HG02571 (cell line): ENCODE results near the gene IQGAP2.
"Not testable (repeated sequence)": the region's sequence is repeated elsewhere in the genome, so short reads cannot be mapped to it uniquely, and the experiment has no call there.

Experiments used
- ATAC-seq: cut with Tn5 transposase; IDR thresholded peaks from one replicate; pipeline ENCODE4 v1.9.1; 2021; ENCODE audit warnings: mild to moderate bottlenecking, moderate library complexity; ENCODE audit not compliant: unreplicated experiment

Gene IQGAP2

DNA sequence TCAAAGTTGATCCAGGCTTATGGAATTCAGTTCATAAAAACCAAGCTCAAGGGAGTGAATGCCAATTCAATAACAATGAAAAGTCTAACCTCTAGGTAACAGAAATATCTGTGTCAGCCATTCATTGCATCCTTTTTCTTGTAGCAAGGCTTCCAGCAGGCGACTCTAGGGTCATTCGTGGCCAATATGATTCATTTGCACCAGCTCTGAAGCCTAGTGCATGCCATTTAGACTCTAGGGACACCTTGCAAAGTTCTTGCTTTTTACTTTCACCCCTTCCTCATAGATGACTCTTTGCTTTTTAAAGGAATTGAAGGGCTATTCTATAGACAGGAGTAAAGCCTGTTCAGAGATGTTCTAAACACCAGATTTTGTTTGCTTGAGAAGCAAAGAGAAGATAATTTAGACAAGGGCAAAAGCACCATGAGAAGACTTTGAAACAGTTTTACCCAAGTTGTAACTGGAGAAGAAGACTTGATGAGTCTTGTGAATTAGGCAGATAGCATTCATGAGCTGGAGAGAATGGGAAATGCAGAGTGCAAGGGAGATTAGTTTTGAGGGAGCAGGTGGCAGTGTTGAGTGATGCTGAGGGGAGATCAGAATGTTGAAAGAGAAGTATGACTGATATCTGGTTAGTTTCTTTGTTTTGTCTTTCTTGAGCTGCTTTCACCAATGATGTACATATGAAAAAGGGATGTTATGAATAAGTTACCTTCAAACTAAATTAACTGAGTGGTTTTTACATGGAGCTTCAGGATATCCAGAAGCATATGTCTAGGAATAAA, 125.7 kb downstream of the IQGAP2 start:
- no peak for ATAC-seq

DNA sequence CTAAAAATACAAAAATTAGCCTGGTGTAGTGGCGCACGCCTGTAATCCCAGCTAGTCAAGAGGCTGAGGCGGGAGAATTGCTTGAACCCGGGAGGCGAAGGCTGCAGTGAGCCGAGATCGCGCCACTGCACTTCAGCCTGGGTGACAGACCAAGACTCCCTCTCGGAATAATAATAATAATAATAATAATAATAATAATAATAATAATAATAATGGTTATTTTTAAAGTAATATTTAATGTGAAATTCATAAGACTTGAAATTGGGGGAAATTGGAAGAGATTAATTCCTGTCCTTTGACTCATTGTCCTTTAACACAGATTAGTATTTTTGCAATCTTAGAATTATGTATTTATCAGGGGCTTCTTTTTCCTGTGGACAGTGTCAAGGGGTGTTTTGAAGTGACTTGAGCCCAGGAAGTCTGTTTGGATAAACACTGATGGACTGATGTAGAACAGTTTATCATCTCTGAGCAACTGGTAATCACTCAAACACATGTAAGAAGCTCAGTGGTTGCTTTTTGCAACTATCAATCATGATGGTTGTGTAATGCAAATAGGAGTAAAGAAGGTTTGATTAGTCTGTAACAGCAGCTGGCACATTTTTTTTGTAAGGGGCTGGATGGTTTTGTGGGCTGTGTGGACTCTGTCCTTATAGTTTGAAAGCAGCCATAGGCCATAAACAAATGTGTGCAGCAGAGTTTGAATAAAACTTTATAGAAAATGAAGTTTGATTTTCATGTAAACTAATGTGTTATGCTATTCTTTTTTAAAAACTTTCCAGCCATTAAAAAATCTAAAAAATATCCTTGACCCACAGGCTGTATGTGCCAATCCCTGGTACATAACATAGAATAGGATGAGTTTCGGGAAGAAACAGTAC, 126.6 kb downstream of the IQGAP2 start:
- no peak for ATAC-seq

DNA sequence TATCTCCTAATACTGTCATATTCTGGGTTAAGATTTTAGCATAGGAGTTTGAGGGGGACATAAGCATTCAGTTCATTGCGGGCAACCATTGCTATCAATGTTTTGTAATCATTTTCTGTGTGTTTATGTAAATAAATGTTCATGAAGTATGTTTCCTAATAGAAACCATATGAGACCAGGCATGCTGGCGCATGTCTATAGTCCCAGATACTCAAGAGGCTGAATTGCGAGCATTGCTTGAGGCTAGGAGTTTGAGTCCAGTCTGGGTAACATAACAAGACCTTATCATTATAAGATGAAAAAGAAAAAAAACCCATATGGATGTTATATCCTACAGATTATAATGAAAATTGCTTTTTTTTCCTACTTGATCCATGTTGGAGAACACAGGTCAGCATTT, 129.0 kb downstream of the IQGAP2 start:
- ATAC-seq: no peak

DNA sequence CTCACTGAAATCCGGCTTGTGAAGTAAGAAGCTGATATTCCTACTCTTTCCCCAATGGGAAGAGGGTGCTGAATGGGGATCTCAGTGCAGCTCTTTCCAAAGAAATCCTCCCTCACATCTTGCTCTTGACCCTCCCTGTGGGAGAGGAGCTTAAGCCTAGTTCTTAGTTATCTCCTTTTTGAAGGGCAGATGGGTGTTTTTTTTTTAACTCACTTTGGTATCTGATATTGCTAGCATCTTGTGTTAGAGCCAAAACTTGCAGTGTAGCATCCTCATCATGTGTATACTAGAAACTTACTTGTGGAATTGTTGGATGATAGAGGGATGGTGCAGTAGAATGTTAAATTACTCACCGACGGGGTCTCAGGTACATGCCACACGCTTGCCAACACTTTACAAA, 129.9 kb downstream of the IQGAP2 start:
- ATAC-seq: no peak

DNA sequence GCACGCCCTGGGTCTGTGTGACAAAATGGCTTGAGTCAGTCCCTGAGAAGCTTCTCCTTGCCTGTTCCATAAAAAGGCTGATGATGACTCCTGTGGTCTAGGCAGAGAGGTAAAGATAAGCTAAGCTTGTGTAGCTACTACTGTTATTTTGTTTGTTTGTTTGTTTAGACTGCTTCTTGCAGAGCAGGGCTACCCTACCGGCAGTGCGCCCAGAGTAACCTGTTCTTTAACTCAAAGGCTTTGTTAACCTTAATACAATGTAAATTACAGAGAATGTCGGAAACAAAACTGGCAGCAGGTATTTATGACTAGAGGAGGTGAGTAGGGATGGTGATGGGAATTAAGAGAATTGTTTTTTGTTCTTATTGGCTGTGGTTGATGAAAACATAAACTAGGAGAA, 132.5 kb downstream of the IQGAP2 start:
- no peak for ATAC-seq

DNA sequence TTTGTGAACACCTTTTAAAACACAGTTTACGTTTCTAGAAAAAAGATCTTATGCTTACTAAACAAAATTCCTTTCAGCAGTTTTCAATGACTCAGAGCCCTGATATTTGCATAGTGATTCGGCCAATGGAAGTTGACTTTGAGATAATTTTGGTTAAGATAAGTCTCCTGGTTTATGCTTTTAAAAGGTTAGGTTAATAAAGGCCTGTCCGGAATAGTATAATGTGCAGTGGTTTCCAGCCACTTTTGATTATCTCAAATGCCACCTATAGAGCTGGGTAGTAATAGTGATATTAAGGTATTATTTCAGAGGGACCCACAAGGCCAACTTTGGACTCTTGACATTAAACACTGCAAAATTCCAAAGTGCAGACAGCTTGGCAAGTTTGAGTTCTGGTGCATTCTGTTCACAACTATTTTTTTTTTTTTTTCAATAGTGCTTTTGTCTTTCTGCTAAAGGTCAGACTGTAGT, 134.0 kb downstream of the IQGAP2 start:
- no peak for ATAC-seq

DNA sequence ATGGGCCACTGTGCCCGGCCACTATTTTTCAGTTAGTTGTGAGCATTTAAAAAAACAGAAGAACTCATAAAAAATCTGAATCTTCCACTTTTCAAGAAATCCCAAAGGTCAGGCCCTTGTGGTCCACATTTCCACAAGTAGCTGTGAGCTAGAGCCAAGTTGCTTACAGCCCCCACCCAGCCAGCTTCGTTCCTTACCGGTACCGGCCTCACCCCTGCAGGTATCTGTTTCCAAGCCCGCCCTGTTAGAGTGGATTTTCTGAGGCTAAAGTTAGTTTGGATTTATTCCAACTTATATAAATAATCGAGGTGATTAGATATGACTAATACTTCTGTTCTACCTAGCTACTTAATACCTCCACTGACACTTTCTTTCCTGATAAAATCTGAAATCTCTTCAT, 139.2 kb downstream of the IQGAP2 start:
- no peak for ATAC-seq

DNA sequence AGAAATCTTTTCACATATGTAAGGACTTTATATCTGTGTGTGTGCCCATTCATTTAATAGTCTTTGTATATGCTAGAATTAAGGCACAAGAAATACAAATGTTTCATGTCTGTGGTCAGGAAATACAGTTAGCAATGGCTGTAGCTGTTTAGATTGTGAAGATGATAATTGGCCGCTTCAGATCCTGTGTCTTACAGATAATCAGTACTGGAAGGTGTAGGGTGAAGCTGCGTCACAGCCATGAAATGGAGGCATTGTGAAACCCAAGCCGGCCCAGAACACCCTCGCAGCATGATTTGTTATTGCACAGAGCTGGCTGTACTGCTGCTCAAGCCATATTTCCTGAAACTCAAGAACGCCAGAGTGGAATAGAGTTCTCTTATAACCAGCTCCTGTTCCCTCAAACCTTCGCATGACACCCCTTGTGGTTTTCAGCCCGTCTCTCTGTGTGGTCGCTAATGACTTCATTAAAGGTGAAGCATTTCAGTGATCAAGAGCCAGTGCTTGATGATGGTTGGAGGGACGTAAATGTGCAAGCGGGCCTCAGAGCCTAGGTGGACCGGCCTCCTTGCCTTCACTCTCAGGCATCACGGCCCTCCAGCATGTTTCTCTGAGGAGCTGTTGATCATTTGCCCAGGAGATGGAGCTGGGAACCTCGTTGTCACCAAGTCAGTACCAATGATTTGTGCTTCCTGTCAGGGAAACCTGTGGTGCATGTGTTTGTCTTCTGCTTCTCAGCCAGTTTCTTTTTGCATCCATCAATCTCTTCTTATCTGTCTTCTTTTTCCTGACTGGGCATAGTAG, 140.0 kb downstream of the IQGAP2 start:
- no peak for ATAC-seq

DNA sequence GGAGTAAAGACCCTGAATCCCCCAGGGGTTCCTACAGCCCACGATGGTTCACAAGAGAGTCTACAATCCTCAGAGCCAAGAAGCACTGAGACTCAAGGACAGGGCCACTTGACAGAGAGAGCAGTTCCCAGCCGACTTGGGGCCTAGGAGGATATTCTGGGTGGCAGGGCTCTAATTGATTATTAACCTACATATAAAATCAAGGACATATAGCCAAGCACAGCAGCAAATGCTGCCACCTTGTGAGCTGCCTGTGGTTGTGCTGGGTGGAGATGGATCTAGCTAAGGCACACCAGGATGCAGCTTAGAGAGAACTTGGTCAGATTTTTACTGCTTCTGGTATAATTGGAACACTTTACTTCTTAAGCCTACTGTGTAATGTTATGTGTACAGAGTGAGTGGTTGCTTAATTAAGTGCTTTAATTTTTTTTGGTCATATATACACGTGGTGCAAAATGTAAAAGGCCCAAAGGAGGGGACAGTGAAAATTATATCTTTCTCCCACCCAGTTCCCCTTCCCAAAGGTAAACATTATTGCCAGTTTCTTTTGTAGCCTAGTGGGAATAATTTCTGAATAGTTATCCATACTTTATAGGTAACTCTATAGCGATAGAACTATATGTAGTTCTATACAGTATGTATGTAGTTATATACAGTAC, 141.3 kb downstream of the IQGAP2 start:
- ATAC-seq: no peak

DNA sequence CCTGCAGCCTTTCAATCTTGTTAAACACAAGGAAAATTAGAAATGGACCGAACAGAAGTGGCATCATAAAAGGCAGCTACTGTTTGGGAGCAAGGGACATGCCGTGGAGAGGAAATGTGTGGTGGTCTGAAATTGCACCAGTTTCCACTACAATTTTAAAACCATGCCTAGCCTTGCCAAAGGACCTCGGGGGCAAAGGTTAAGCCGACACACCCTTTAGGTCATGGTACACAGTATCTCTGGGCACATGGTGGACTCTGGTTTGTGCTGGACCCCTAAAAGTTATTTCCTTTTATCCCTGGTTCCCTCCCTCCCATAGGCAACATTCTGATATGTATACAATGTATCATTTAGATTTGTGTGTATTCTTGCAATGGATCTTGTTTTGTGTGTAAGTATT, 142.1 kb downstream of the IQGAP2 start:
- ATAC-seq: no peak

DNA sequence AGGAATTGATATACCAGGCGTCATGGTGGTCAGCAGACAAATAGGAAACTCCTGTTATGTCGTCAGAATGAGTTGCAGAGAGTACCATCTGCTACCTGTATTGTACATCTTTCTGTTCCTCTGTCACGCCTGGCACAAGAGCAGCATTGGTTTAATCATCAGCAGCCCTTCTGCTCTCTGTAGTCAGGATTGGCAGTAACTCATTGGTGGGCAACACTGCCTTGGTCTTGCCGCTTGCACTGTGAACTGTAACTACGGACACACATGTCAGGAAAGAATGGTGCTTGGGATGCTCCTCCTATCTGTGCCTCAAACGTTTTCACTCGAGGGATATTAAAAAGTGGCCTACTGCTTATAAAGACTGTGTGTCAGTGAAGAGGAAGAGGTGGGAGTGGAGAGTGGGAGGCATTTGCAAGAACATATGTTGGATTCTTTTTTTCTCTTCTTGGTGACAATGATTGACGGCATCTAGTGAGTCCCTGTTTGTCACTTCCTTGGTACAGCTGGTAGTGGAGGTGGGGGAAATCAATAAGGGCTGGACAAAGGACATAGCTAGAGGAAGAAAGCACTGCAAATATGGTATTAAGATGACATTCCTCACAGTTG, 143.5 kb downstream of the IQGAP2 start:
- ATAC-seq: peak; percentile 35

DNA sequence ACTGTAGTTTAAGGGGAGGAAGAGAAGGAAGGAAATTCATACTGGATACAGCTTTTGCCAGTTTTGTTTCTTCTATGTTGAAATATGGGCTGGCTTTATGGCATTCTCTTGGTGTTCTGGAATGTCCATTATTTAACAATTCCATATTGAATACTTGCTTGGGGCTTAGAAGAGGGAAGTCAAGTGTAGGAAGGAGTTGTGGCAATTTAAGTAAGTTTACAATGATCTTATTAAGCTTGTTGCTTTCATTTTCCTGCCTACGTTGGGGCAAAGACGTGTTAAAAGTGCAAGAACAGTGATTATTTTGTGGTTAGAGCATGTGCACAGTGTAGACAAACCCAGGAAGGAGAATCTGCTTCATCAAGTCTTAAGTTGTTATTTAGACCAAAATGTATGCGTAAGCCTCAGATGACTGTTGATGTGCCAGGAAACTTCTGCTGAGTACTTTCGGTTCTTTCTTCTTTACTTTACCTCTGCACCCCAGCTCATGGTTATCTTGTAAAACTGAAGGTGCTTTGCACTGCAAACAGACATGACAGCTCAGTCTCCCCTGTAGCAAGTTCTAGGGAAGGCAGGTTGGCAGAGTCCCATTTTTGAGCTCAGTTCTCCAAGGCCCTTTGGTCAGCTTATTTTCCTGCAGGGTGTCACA, 144.3 kb downstream of the IQGAP2 start:
- ATAC-seq: peak; percentile 61

DNA sequence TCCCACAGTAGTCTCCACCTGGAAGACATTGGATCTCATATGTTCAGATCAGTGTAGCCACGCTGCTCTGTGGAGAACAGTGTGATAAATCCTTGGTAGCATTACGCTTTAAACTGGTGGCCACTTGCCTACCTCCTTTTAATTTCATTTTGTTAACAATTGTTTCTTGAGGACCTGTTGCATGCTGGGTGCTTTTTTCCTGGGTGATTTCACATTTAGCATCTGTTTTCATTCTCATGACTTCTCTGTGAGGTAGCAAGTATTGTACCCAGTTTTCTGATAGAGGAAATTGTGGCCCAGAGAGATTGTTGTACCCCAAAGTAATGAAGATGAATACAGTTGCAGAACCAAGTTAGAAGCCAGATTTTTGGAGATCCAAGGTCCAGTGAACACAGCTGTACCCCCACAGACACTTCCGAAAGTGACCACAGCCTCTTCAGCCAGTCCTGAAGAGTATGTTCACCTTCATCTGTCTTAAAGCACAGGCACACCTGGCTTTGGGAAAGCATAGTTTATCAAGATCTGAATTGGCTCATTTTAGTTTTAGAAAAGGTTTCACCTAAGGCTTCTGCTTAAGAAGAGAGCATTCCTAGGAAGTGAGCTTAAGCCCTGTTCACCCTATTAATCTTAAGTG, 144.9 kb downstream of the IQGAP2 start:
- ATAC-seq: peak; percentile 5

DNA sequence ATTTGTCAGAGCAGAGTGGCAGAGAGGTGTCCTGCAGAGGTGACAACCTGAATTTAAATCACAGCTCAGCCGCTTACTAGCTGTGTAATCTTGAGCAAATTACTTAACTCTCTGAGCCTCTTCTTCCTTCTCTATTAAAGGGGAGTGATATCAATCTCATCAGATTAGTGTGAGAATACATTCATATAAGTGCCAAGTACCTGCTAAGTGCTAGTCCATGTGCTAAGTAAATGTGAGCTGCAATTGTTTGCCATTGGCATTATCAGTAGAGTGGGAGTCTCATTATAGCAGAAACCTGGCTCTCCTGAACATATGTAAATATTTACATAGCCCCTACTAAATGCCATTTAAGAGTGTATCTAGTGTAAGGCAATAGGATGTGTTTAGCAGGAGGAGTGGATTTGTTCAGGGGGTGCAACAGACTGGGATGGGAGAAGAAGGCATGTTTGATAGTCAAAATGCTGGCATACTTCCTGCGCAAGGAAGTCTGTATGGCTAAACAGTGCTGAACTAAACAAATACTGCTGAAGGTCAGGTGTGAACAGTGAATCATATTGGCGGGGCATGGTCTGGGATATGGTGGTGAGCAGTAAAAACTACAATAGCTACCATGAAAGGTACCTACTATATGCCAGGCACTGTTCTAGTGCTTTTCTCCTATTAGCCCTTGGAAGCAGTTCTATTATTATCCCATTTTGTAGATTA, 145.6 kb downstream of the IQGAP2 start:
- ATAC-seq: no peak

DNA sequence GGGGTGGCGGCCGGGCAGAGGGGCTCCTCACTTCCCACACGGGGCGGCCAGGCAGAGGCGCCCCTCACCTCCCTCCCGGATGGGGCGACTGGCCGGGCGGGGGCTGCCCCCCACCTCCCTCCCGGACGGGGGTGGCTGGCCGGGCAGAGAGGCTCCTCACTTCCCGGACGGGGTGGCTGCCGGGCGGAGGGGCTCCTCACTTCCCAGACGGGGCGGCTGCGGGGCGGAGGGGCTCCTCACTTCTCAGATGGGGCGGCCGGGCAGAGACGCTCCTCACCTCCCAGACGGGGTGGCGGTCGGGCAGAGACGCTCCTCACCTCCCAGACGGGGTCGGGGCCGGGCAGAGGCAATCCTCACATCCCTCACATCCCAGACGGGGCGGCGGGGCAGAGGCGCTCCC, 147.8 kb downstream of the IQGAP2 start:
- ATAC-seq: not testable (repeated sequence)

DNA sequence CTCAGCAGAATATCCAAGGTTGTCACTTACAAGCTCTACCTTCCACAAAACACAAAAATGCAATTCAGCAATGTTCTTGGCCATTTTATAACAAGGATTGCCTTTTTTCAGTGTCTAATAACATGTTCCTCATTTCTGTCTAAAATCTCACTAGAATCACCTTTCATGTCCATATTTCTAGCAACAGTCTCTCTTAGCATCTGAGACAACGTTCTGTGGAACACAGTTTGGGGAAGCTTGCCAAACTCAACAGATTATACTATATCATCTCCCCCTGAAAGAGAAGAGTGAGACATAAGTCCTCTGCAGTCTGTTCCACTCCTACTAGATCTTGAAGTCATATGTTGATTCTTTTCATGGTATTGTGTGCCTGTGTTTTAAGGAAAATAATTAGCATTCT, 149.5 kb downstream of the IQGAP2 start:
- no peak for ATAC-seq

DNA sequence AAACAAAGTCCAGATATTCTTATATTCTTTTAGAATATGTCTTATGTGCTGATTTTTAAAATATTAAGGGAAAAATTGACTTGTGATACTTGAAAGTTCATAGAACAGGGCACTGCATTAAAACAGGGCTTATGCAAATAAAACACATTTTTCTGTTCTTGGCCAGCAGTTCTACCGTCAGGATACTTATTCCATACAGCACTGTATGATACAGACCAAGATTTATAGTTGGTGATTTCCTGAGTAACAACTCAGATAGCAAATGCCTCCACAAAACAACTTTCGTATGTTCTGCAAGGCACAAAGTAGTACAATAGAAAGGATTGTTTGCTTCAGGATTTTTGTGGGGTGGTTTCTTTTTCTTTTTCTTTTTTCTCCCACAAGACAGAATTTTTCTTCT, 150.2 kb downstream of the IQGAP2 start:
- no peak for ATAC-seq

DNA sequence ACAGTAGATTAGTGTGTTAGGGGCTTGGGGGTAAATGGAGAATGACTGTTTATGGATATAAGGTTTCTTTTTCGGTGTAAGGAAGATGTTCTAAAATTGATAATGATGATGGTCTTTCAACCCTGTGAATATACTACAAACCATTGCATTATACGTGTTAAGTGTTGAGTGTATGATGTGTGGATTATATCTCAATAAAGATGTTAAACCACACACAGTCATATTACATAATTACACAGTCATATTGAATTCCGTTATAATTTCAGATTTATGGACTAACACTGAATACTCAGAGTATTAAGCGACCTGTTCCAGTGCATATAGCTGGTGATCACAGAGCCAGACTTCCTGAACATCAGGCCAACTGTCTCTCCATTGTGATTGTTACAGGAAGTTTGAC, 152.0 kb downstream of the IQGAP2 start:
- no peak for ATAC-seq

DNA sequence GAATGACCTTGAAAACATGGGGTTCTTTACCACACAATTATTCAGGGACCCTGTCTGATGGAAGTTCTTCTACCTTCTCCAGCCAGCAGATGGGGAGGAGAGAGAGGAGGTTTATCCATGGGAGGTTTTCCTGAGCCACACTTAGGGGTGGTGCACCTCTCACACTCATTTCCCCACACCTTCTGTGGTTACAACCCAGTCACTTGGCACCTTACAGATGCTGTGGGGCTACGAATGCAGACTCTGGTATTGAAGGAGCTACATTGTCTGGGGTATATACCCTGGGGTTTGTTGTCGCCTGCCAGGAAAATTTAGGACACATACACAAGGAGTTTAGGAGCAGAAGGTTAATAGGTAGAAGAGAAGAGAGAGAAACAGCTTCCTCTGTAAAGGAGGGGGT, 152.6 kb downstream of the IQGAP2 start:
- no peak for ATAC-seq
